HG03521 (cell line): ENCODE results near the gene CCSER1.
"Not testable (repeated sequence)": the region's sequence is repeated elsewhere in the genome, so short reads cannot be mapped to it uniquely, and the experiment has no call there.

ENCODE experiments used
- ATAC-seq: cut with Tn5 transposase; IDR thresholded peaks from one replicate; pipeline ENCODE4 v1.9.1; 2021; ENCODE audit warnings: mild to moderate bottlenecking, moderate library complexity; ENCODE audit not compliant: unreplicated experiment

Gene CCSER1

GRCh38 chr4:90425893-90426292 is 298.7 kb downstream of the CCSER1 start:
- ATAC-seq = no peak

- ATAC-seq = no peak
Measured at GRCh38 chr4:90438522-90438921, 311.3 kb downstream of the CCSER1 start.

GRCh38 chr4:90441770-90442169 is 314.6 kb downstream of the CCSER1 start:
- no peak for ATAC-seq

GRCh38 chr4:90442619-90443018 is 315.4 kb downstream of the CCSER1 start:
- ATAC-seq = no peak

- ATAC-seq = no peak
Measured at GRCh38 chr4:90443231-90443630, 316.0 kb downstream of the CCSER1 start.

DNA sequence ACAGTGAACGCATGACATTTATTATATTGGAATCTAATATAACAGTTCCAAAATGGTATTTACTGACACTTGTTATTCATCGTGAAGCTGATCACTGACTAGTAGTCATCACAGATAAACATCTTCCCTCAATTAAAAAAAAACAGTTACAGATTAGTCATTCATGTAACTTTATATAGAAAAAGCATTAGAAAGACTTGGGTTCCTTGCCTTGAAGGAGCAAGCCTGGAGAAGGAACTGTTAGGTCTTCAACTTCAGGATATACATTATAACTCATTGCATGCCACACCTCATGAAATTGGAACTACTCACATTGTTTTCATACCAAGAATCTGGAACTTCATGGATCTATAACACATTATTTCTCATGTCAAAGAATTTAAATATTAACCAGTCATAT is 317.7 kb downstream of the CCSER1 start:
- ATAC-seq = no peak

GRCh38 chr4:90445380-90445779 is 318.2 kb downstream of the CCSER1 start:
- ATAC-seq = no peak

- ATAC-seq = no peak
Measured at GRCh38 chr4:90449626-90450025, 322.4 kb downstream of the CCSER1 start.

DNA sequence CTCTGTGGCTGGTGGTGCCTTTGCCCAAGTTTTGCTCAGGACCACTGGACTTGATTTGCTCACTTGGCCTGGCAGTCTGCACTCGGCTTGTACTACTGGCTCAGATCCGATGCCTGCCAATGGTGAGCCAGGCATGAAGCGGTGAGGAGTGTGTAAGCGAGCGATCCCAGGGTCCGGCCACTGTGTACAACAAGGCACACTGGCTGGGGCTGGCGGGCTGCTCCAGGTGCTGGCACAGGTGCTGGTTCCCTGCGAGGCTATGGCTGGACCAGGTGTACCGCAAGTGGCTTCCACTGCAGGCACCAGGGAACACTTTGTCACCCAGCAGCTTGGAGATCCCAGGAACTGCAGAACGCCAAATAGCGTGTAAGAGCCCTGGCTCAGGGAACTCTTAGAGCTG is 329.7 kb downstream of the CCSER1 start:
- no peak for ATAC-seq

DNA sequence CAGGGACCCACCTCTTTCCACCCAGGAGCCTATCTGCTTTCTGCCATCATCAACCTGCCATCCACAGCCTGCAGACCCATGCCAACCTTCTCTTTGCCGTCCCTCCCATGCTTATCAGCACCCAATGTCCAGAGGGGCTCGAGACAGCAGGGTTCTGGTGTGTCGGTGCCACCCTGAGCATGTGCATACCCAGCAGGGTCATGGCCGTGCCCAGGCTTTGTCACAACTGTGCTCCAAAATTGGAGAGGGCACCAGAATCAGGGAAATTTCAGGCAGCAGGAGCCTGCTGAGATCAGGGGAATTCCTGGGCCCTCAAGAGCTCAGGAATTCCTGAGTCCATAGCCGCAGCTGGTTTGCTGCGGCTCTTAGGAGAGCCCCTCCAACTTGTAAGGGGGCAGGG is 330.6 kb downstream of the CCSER1 start:
- ATAC-seq = no peak

DNA sequence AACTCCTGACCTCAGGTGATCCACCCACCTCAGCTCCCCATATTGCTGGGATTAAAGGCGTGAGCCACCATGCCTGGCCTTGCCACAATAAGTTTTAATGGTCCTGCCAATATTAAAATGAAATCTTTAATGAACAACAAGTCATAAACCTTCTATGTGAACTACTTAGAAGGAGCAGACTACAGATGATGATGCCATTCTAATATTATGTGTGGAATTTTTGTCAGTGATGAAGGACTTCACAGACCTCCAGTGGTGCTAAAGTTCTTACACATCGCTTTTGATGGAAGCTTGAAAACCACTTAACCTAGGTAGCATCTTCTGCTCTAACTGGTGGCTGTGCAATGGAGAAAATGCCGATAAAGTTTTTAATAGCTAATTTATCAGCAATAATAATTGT is 331.4 kb downstream of the CCSER1 start:
- ATAC-seq = no peak

- no peak for ATAC-seq
Measured at GRCh38 chr4:90474484-90474883, 347.3 kb downstream of the CCSER1 start.

DNA sequence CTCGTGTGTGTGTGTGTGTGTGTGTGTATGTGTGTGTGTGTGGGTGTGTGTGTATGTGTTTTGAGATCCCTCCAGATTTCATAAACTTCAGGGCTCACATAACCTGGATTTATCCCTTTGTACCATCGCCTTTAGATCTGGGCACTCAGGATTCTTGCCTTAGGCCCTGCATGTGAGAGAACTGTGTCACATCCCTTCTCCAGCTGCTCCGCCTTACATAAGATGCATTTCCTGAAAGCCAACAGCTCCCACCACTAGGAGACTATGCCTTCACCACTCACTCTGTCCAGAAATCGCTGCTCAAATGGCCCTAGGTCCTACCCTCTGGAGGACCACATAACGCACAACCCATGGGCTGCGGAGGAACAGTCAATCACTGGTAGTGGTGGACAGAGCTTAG is 348.8 kb downstream of the CCSER1 start:
- no peak for ATAC-seq

DNA sequence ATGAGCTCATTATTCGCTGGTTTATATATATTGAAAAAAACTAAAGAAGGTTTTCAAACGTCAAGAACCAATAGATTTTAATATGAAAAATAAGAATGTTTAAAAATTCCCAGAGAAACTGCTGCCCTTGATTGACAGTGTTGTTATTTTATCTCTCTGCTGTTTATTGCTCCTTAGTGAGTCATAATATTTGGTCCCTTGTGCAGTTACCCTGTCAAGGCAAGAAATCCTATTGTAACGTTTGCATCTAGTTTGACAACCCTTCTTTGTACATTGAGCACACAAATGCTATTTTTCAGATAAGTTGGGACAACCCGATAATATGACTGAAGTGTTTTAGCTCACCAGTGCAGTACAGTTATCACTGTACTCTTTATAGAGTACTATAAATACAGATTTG is 349.4 kb downstream of the CCSER1 start:
- ATAC-seq = no peak

GRCh38 chr4:90484894-90485293 is 357.7 kb downstream of the CCSER1 start:
- not testable (repeated sequence) for ATAC-seq

DNA sequence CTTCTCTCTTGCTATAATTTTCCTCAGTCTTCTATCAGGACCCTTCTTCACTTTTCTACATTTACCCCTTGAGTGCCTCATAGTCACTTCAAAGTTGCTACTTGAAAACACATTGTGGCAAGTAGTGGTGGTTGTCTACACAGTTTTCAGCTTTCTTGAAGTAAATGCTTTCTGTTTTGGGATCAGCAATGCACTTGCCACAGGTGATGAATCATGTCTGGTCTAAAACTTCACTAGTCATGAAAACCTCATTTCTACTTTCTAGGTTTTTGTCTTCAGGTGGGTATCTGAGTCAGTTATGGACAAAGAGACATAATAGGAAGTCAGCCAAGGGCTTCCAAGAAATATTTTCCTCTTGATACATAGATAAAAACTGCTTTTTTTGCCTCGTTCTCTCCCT is 359.2 kb downstream of the CCSER1 start:
- ATAC-seq = no peak

- no peak for ATAC-seq
Measured at GRCh38 chr4:90495211-90495610, 368.0 kb downstream of the CCSER1 start.

- no peak for ATAC-seq
Measured at GRCh38 chr4:90495936-90496335, 368.7 kb downstream of the CCSER1 start.

- no peak for ATAC-seq
Measured at GRCh38 chr4:90498175-90498574, 371.0 kb downstream of the CCSER1 start.

DNA sequence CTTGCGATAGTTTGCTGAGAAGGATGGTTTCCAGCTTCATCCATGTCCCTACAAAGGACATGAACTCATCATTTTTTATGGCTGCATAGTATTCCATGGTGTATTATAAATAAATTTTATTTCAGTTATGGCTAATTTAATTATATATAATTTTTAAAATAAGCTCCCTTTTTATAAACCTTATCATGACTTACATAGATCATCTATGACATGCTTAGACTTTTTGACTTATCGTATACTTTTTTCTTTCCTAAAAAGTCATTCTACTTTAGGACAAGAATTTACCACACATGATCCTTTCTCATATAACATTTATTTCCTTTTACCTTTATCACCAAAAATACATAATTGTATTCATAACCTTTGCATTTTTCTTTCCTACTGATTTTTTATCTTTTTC is 376.5 kb downstream of the CCSER1 start:
- ATAC-seq = no peak

DNA sequence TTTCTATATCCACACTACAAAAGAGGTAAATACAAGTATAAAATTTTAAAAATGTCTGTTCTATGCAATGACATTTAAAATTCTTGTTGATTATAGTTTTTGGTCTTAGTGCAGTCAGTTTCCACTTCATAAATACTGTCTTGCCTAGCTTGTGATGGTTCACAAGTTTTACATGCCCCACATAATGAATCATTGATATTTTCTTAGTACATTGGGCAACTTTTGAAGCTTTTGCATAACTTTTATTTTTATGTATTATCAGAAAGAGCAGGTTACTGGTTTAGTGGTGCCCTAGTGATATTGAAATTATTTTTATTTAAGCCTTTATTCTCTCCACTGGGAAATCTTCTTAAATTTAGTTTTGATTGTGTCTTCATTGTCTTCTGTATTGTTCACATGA is 388.0 kb downstream of the CCSER1 start:
- no peak for ATAC-seq

- ATAC-seq = no peak
Measured at GRCh38 chr4:90528551-90528950, 401.4 kb downstream of the CCSER1 start.

DNA sequence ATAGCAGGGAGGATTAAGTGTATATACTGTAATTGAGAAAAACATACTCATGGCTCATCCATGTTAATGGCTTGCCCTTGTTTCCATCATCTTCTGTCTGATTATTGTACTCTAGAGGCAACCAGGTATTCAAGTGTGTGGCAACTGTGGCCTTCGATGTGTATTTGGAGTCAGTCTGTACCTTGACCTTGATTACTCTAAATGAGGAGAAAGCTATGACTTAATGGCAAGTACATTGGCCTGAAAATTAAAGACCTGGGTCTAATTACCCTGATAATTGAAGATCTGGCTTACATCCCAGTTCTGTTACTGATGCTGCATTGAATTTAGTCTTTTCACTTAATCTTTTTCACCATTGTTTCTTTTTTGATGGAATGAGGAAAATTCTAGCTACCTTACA is 409.2 kb downstream of the CCSER1 start:
- no peak for ATAC-seq

GRCh38 chr4:90537491-90537890 is 410.3 kb downstream of the CCSER1 start:
- no peak for ATAC-seq
